Panc1 (cell line): Measurements from ENCODE around the gene DCP1A.

ENCODE experiments used
- POLR2AphosphoS5 ChIP-seq: IDR thresholded peaks from 2 replicates; pipeline ENCODE4 v1.6.1; 2012; ENCODE audit warnings: mild to moderate bottlenecking, low read depth, low read length, moderate library complexity
- SIN3A ChIP-seq: IDR thresholded peaks from 2 replicates; pipeline ENCODE4 v1.6.1; 2012; ENCODE audit warnings: low read depth, mild to moderate bottlenecking, low read length, moderate library complexity, borderline replicate concordance; ENCODE audit not compliant: insufficient read depth
- TCF7L2 ChIP-seq: IDR thresholded peaks from 2 replicates; pipeline ENCODE4 v1.6.1; 2011; ENCODE audit warnings: mild to moderate bottlenecking, low read depth, low read length, inconsistent platforms
- TF ChIP-seq, protein P1 (sequence below): fragments of 450-650 bp; IDR thresholded peaks from 2 replicates; pipeline ENCODE4 v1.5.1; 2017; ENCODE audit warnings: mild to moderate bottlenecking

DNA sequence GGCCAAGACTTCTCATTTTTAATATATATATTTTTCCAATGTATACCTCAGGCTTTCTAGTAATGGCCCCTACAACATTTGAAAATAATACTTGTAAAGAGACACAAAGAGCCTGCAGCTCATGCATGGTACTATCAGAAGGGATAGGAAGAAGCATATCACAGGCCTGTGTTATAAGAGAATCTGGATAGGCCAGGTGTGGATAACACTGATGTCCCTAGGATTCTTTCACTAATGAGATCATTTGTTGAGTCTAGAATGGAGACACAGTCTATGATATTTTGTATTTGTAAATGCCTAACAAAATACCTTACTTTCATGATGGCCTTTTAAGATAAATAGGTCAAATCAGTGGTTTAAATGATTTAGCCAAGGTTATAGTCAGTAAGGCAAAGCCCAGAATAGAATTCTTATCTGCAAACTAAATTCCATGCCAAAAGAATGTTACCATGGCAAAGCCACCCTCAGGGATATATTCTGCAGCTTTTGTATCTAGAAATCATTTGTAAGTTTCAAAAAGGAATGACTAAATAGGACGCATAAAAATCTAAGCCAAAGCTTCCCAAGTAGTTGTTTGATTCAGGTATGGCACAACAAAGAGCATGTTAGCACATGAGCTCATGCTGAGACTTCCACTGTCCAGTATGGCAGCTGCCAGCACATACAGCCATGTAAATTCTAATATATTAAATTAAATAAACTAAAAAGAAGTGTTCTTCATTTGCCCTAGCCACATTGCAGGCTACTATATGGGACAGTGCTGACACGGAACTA is 10.0 kb downstream of the DCP1A start:
- TF ChIP-seq, protein P1, sequence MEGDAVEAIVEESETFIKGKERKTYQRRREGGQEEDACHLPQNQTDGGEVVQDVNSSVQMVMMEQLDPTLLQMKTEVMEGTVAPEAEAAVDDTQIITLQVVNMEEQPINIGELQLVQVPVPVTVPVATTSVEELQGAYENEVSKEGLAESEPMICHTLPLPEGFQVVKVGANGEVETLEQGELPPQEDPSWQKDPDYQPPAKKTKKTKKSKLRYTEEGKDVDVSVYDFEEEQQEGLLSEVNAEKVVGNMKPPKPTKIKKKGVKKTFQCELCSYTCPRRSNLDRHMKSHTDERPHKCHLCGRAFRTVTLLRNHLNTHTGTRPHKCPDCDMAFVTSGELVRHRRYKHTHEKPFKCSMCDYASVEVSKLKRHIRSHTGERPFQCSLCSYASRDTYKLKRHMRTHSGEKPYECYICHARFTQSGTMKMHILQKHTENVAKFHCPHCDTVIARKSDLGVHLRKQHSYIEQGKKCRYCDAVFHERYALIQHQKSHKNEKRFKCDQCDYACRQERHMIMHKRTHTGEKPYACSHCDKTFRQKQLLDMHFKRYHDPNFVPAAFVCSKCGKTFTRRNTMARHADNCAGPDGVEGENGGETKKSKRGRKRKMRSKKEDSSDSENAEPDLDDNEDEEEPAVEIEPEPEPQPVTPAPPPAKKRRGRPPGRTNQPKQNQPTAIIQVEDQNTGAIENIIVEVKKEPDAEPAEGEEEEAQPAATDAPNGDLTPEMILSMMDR, result no peak
- TF ChIP-seq POLR2AphosphoS5 (no peak), SIN3A (no peak), TCF7L2 (no peak)
